ENCODE results near the gene MICB.

DNA sequence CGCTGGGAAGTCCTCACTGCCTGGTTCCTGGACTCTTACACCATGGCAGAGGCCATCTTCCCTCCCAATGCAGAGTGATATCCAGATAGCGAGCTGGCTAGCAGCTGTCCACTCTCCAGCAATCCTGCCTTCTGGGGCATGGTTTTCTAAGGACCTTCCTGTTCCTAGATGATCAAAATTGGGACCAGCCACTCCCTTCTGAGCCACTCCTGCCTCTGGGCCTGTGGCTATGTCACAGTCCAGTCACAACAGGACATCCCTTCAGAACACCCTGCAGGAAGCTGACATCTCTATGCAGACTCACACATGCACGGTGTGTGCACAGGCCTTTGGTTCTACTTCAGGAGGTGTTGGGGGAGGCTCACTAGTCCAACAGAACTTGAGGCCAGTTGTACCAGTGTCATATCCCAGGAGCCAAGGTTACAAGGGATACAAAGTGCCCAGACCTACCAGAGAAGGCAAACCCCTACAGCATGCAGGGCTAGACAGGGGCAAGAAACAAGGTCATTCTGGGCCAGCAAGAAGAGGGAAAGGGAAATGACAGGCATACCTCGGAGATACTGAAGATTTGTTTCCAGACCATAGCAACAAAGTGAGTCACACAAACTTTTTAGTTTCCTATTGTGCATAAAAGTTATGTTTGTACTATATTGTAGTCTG is 28.1 kb downstream of the MICB start:
- no peak for TF ChIP-seq ZNF384 (IDR thresholded peaks at IDR 0.05)
- TF ChIP-seq FOXK2 (IDR thresholded peaks at IDR 0.05) = no peak
- no peak for TF ChIP-seq ELF4 (IDR thresholded peaks at IDR 0.05)
- TF ChIP-seq BHLHE40 (IDR thresholded peaks at IDR 0.05; ENCODE audit: borderline replicate concordance) = no peak
- no peak for TF ChIP-seq LEF1 (IDR thresholded peaks at IDR 0.05; ENCODE audit: borderline replicate concordance)
- no peak for TF ChIP-seq SP1 (IDR thresholded peaks at IDR 0.05)
- TF ChIP-seq FOXM1 (IDR thresholded peaks at IDR 0.05; ENCODE audit: borderline replicate concordance) = no peak
- no peak for TF ChIP-seq ARNT (IDR thresholded peaks at IDR 0.05)
- no peak for TF ChIP-seq FOXA1 (IDR thresholded peaks at IDR 0.05)
- TF ChIP-seq SUZ12 (IDR thresholded peaks at IDR 0.05) = no peak
